K562 (cell line): ENCODE data around the gene HIPK2. TPM values are rescaled to one million over a fixed set of nuclear protein-coding genes. Genes with fewer than 3 reads are reported as not detected.

Experiments used
- ARID3A ChIP-seq: IDR thresholded peaks from 2 replicates; pipeline ENCODE4 v1.6.1; 2012; ENCODE audit warnings: low read depth, low read length, improper control_type of control experiment, borderline replicate concordance
- BACH1 ChIP-seq: fragments of 200-800 bp; sonication (Bioruptor generic); IDR thresholded peaks from 2 replicates; pipeline ENCODE4 v1.6.1; 2016; ENCODE audit warnings: missing genetic modification characterization, missing compliant biosample characterization
- CXXC5 ChIP-seq: fragments of 250-450 bp; sonication (Bioruptor Pico); IDR thresholded peaks from 2 replicates; pipeline ENCODE4 v1.8.0; 2022; ENCODE audit warnings: inconsistent platforms, mild to moderate bottlenecking, moderate library complexity
- DACH1 ChIP-seq: fragments of 450-650 bp; IDR thresholded peaks from 2 replicates; pipeline ENCODE4 v1.6.1; 2018; ENCODE audit not compliant: partially characterized antibody
- E2F6 ChIP-seq, 2 experiments: IDR thresholded peaks; 2 replicates each; pipeline ENCODE4 v1.6.1; 2011; ENCODE audit warnings: borderline replicate concordance in 1 of 2, control low read depth in 1 of 2, low read depth in 1 of 2, low read length in 1 of 2, mild to moderate bottlenecking in 1 of 2, mixed read lengths in 1 of 2, moderate library complexity in 1 of 2; ENCODE audit not compliant: insufficient read depth in 1 of 2, insufficient read length in 1 of 2, poor library complexity in 1 of 2, severe bottlenecking in 1 of 2; ENCODE audit errors: extremely low read depth in 1 of 2
- FOSL1 ChIP-seq: fragments of 200-800 bp; sonication (Bioruptor generic); conservative IDR thresholded peaks from 2 replicates; pipeline ENCODE4 v1.6.1; 2016; ENCODE audit warnings: missing genetic modification characterization, missing compliant biosample characterization
- KLF16 ChIP-seq: IDR thresholded peaks from 2 replicates; pipeline ENCODE4 v1.6.1; 2016; ENCODE audit warnings: antibody characterized with exemption
- MIER1 ChIP-seq: fragments of 450-650 bp; IDR thresholded peaks from 2 replicates; pipeline ENCODE4 v1.6.1; 2016; ENCODE audit warnings: antibody characterized with exemption, mild to moderate bottlenecking, low read depth
- MLLT1 ChIP-seq, 2 experiments: fragments of 450-650 bp; IDR thresholded peaks; 2 replicates each; pipeline ENCODE4 v1.6.1; 2016
- MTA3 ChIP-seq: fragments of 450-650 bp; formaldehyde crosslinking; IDR thresholded peaks from 2 replicates; pipeline ENCODE4 v1.6.1; 2017; ENCODE audit warnings: mild to moderate bottlenecking, borderline replicate concordance
- NCOA1 ChIP-seq: fragments of 450-650 bp; IDR thresholded peaks from 2 replicates; pipeline ENCODE4 v1.6.1; 2016; ENCODE audit warnings: low read depth
- RB1 ChIP-seq: fragments of 450-650 bp; IDR thresholded peaks from 2 replicates; pipeline ENCODE4 v1.6.1; 2017; ENCODE audit warnings: low read depth, mild to moderate bottlenecking
- SMARCC2 ChIP-seq: fragments of 450-650 bp; IDR thresholded peaks from 2 replicates; pipeline ENCODE4 v1.6.1; 2017; ENCODE audit warnings: antibody characterized with exemption, moderate library complexity, mild to moderate bottlenecking, low read depth
- STAG1 ChIP-seq: sonication (generic); formaldehyde crosslinking; IDR thresholded peaks from 2 replicates; pipeline ENCODE4 v1.5.0; 2020; ENCODE audit warnings: missing genetic modification reagents, borderline replicate concordance
- TBL1XR1 ChIP-seq, 2 experiments: IDR thresholded peaks; 2 replicates each; pipeline ENCODE4 v1.6.1; 2012; ENCODE audit warnings: improper control_type of control experiment in 2 of 2, low read length in 2 of 2, mild to moderate bottlenecking in 1 of 2
- TBP ChIP-seq: optimal IDR thresholded peaks from 2 replicates; pipeline ENCODE3; 2011; ENCODE audit warnings: low read depth, low read length, improper control_type of control experiment
- ZNF263 ChIP-seq: sonication (generic); formaldehyde crosslinking; IDR thresholded peaks from 2 replicates; pipeline ENCODE4 v1.8.0; 2022; ENCODE audit warnings: mild to moderate bottlenecking, missing genetic modification reagents, borderline replicate concordance
- polyA plus RNA-seq, 8 experiments: library from polyadenylated mRNA; depleted of rRNA in 4 of 8; stranded (reverse) in 5 of 8; unstranded in 3 of 8; fragments of >200 nt; fragmentation: Nextera tagmentation in 2 of 8; fragmentation: Illumina TruSeq in 1 of 8; extraction: Ambion mirVana in 2 of 8; extraction: Trizol in 1 of 8; gene quantifications; 2 replicates each; pipeline versions ENCODE4 v1.2.1 to v1.2.3, GENCODE V29; 2011 to 2014; ENCODE audit warnings: inconsistent platforms in 1 of 8, missing spikeins in 1 of 8
- total RNA-seq, 7 experiments: library from RNA; depleted of rRNA in 6 of 7; stranded (reverse); fragments of >200 nt in 6 of 7; fragmentation: Illumina TruSeq in 2 of 7; extraction: Trizol in 2 of 7; gene quantifications; 2 replicates each; pipeline versions ENCODE4 v1.2.1 to v1.2.3, GENCODE V29; 2011 to 2021; ENCODE audit warnings: low replicate concordance in 1 of 7
- TF ChIP-seq, protein P1 (sequence below): fragments of 450-650 bp; IDR thresholded peaks from 2 replicates; pipeline ENCODE4 v1.6.1; 2016
- TF ChIP-seq, protein P2 (sequence below): fragments of 450-650 bp; IDR thresholded peaks from 2 replicates; pipeline ENCODE4 v1.6.1; 2017; ENCODE audit warnings: mild to moderate bottlenecking, moderate library complexity

Gene HIPK2
- total and polyA plus RNA-seq, 9 of the 15 experiments (the other 6 are each of a cell fraction or from before 2014, with no cell fraction given), result 0.69 to 19.8 (median 5.1) TPM

- peak; percentile 17; the same call in 1 of the 2 replicates for TF ChIP-seq CXXC5 (CRISPR knock-in tag)
- TF ChIP-seq ARID3A, result peak; percentile 70; the same call in 1 of the 2 replicates
- 0 out of 2 replicates have a peak, but pooled peaks have one; percentile 14 for TF ChIP-seq KLF16
- TF ChIP-seq DACH1, result peak; percentile 71
- TF ChIP-seq SMARCC2, result peak; percentile 58; the same call in 1 of the 2 replicates
- 0 out of 2 replicates have a peak, but pooled peaks have one; percentile 29 for TF ChIP-seq ZNF263 (CRISPR knock-in tag)
- TF ChIP-seq, protein P1, sequence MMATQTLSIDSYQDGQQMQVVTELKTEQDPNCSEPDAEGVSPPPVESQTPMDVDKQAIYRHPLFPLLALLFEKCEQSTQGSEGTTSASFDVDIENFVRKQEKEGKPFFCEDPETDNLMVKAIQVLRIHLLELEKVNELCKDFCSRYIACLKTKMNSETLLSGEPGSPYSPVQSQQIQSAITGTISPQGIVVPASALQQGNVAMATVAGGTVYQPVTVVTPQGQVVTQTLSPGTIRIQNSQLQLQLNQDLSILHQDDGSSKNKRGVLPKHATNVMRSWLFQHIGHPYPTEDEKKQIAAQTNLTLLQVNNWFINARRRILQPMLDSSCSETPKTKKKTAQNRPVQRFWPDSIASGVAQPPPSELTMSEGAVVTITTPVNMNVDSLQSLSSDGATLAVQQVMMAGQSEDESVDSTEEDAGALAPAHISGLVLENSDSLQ, result peak; percentile 72
- no peak for TF ChIP-seq BACH1
- TF ChIP-seq E2F6 (IDR thresholded peaks at IDR 0.05; ENCODE audit: borderline replicate concordance in 1 of 2, extremely low read depth in 1 of 2, insufficient read depth in 1 of 2, insufficient read length in 1 of 2, low read depth in 1 of 2, low read length in 1 of 2, poor library complexity in 1 of 2, severe bottlenecking in 1 of 2), result peak in 1 of 2 experiments; percentile 71
- no peak for TF ChIP-seq NCOA1
- TF ChIP-seq TBL1XR1 (IDR thresholded peaks at IDR 0.05; ENCODE audit: low read length in 2 of 2), result 0 out of 4 replicates have a peak, but pooled peaks of 1 of the 2 experiments have one; percentile 39
- TF ChIP-seq TBP, result peak; percentile 23
- TF ChIP-seq FOSL1, result 0 out of 2 replicates have a peak, but pooled peaks have one; percentile 25
- TF ChIP-seq MLLT1 (IDR thresholded peaks at IDR 0.05), result peak in 1 of 2 experiments; percentile 63; a peak in 2 of 4 replicates
- 0 out of 2 replicates have a peak, but pooled peaks have one; percentile 19 for TF ChIP-seq RB1
- TF ChIP-seq, protein P2, sequence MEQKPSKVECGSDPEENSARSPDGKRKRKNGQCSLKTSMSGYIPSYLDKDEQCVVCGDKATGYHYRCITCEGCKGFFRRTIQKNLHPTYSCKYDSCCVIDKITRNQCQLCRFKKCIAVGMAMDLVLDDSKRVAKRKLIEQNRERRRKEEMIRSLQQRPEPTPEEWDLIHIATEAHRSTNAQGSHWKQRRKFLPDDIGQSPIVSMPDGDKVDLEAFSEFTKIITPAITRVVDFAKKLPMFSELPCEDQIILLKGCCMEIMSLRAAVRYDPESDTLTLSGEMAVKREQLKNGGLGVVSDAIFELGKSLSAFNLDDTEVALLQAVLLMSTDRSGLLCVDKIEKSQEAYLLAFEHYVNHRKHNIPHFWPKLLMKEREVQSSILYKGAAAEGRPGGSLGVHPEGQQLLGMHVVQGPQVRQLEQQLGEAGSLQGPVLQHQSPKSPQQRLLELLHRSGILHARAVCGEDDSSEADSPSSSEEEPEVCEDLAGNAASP, result no peak
- TF ChIP-seq STAG1 (CRISPR knock-in tag), result no peak
- TF ChIP-seq MIER1, result 0 out of 2 replicates have a peak, but pooled peaks have one; percentile 14
- TF ChIP-seq MTA3, result 0 out of 2 replicates have a peak, but pooled peaks have one; percentile 17
Measured at GRCh38 chr7:139630643-139631519, 146.9 kb downstream of the HIPK2 start (continued).
